H1 (cell line): ENCODE results near the gene SLFN5. TPM values are rescaled to one million over a fixed set of nuclear protein-coding genes. Genes with fewer than 3 reads are reported as not detected.

Experiments used
- CTCF ChIA-PET: fragments of 300-600 bp; sonication (Branson Sonifier 250); formaldehyde crosslinking; loops from one replicate; lab custom pipeline; 2021; ENCODE audit not compliant: partially characterized antibody; lab: Charles Lee
- POLR2A ChIA-PET: fragments of 300-600 bp; sonication (Branson Sonifier 250); formaldehyde crosslinking; loops from one replicate; lab custom pipeline; 2021; ENCODE audit warnings: inconsistent platforms; ENCODE audit not compliant: partially characterized antibody; lab: Charles Lee
- DNase-seq, 2 experiments: peaks; one replicate each; pipeline versions ENCODE4 v3.0.0 to v3.0.0-alpha.2; 2010 to 2022; ENCODE audit warnings: low spot score in 2 of 2, low read depth in 1 of 2, mixed read lengths in 1 of 2
- FAIRE-seq: peaks from 2 replicates; lab custom pipeline; 2011; peaks lifted over from hg19 to GRCh38; lab: Jason Lieb, UNC
- H2AFZ ChIP-seq: 2 replicates; pipeline ENCODE4 v1.8.1; 2012; ENCODE audit warnings: low read length, inconsistent platforms
- H2AK5ac ChIP-seq: 2 replicates; pipeline ENCODE4 v1.6.1; 2013; ENCODE audit warnings: low read depth, low read length
- H2BK120ac ChIP-seq: replicated peaks from 2 replicates; pipeline ENCODE3; 2013; ENCODE audit warnings: low read depth, low read length, inconsistent platforms
- H2BK12ac ChIP-seq: 2 replicates; pipeline ENCODE4 v1.6.1; 2013; ENCODE audit warnings: low read depth, low read length
- H2BK15ac ChIP-seq: 2 replicates; pipeline ENCODE4 v1.6.1; 2013; ENCODE audit warnings: low read length
- H2BK20ac ChIP-seq: 2 replicates; pipeline ENCODE4 v1.6.1; 2013; ENCODE audit warnings: low read length
- H2BK5ac ChIP-seq: 2 replicates; pipeline ENCODE4 v1.6.1; 2013; ENCODE audit warnings: low read depth, low read length
- H3K14ac ChIP-seq: 2 replicates; pipeline ENCODE4 v1.6.1; 2013; ENCODE audit warnings: inconsistent platforms; ENCODE audit not compliant: insufficient read length
- H3K18ac ChIP-seq: 2 replicates; pipeline ENCODE4 v1.6.1; 2013; ENCODE audit warnings: low read length; ENCODE audit errors: extremely low read depth
- H3K23ac ChIP-seq: 2 replicates; pipeline ENCODE4 v1.6.1; 2013; ENCODE audit warnings: inconsistent platforms; ENCODE audit not compliant: insufficient read length
- H3K23me2 ChIP-seq: 2 replicates; pipeline ENCODE4 v1.6.1; 2013; ENCODE audit warnings: low read depth, low read length
- H3K27ac ChIP-seq: 2 replicates; pipeline ENCODE4 v1.6.1; 2011; ENCODE audit warnings: low read depth, low read length, inconsistent platforms
- H3K27me3 ChIP-seq, 4 experiments: replicated peaks in 1 of 4; 1 replicate in 1 of 4; 2 replicates in 3 of 4; pipeline versions ENCODE4 v1.6.1 to v1.8.1; 2011 to 2013; ENCODE audit warnings: low read length in 3 of 4, mild to moderate bottlenecking in 3 of 4, inconsistent platforms in 2 of 4, mixed read lengths in 2 of 4, moderate library complexity in 1 of 4; ENCODE audit not compliant: control insufficient read depth in 3 of 4, insufficient read depth in 3 of 4; ENCODE audit errors: extremely low read depth in 1 of 4
- H3K36me3 ChIP-seq, 4 experiments: 2 replicates each; pipeline versions ENCODE4 v1.6.1 to v1.8.1; 2011 to 2013; ENCODE audit warnings: mild to moderate bottlenecking in 4 of 4, low read length in 3 of 4, moderate library complexity in 2 of 4, control low read depth in 1 of 4, inconsistent platforms in 1 of 4; ENCODE audit not compliant: insufficient read depth in 4 of 4, control insufficient read depth in 2 of 4
- H3K4ac ChIP-seq: replicated peaks from 2 replicates; pipeline ENCODE3; 2013; ENCODE audit warnings: low read length, low read depth, mixed read lengths, inconsistent platforms; ENCODE audit not compliant: insufficient read length
- H3K4me1 ChIP-seq, 4 experiments: replicated peaks in 1 of 4; 1 replicate in 1 of 4; 2 replicates in 3 of 4; pipeline versions ENCODE4 v1.6.1 to v1.8.1; 2011 to 2013; ENCODE audit warnings: low read length in 3 of 4, inconsistent platforms in 2 of 4, mixed read lengths in 1 of 4; ENCODE audit not compliant: insufficient read depth in 4 of 4, control insufficient read depth in 3 of 4
- H3K4me2 ChIP-seq, 2 experiments: 2 replicates each; pipeline versions ENCODE4 v1.6.1 to v1.8.1; 2011 to 2013; ENCODE audit warnings: low read depth in 2 of 2, low read length in 2 of 2, control low read depth in 1 of 2, inconsistent platforms in 1 of 2, mild to moderate bottlenecking in 1 of 2; ENCODE audit not compliant: insufficient read depth in 1 of 2
- H3K4me3 ChIP-seq, 4 experiments: fragments of 200-600, 300-600 bp in 1 of 4; sonication (generic), shearing (Covaris generic), sonication (Bioruptor Twin) in 1 of 4; 2 replicates each; pipeline versions ENCODE4 v1.5.1 to v1.8.1; 2011 to 2016; ENCODE audit warnings: low read length in 4 of 4, low read depth in 3 of 4, control low read depth in 2 of 4, inconsistent platforms in 2 of 4, mild to moderate bottlenecking in 2 of 4, mixed read lengths in 1 of 4, moderate library complexity in 1 of 4; ENCODE audit not compliant: insufficient read depth in 2 of 4; ENCODE audit errors: extremely low read depth in 1 of 4
- H3K56ac ChIP-seq: replicated peaks from 2 replicates; pipeline ENCODE3; 2013; ENCODE audit warnings: low read depth, mild to moderate bottlenecking, mixed read lengths, low read length, inconsistent platforms; ENCODE audit not compliant: insufficient read length
- H3K79me1 ChIP-seq: 2 replicates; pipeline ENCODE4 v1.6.1; 2013; ENCODE audit warnings: low read depth, low read length, control low read depth
- H3K79me2 ChIP-seq, 2 experiments: 2 replicates each; pipeline versions ENCODE4 v1.6.1 to v1.8.1; 2012 to 2013; ENCODE audit warnings: low read length in 2 of 2, mild to moderate bottlenecking in 2 of 2, inconsistent platforms in 1 of 2; ENCODE audit not compliant: insufficient read depth in 2 of 2, control insufficient read depth in 1 of 2
- H3K9ac ChIP-seq, 4 experiments: replicated peaks in 1 of 4; 1 replicate in 1 of 4; 2 replicates in 3 of 4; pipeline versions ENCODE4 v1.6.1 to v1.8.1; 2011 to 2013; ENCODE audit warnings: low read depth in 3 of 4, low read length in 3 of 4, control low read depth in 2 of 4, mild to moderate bottlenecking in 2 of 4, moderate library complexity in 2 of 4, inconsistent platforms in 1 of 4; ENCODE audit errors: extremely low read depth in 1 of 4
- H3K9me3 ChIP-seq, 2 experiments: 2 replicates each; pipeline versions ENCODE4 v1.6.1 to v1.8.1; 2012 to 2013; ENCODE audit warnings: mild to moderate bottlenecking in 2 of 2, moderate library complexity in 2 of 2, control low read depth in 1 of 2, inconsistent platforms in 1 of 2, low read depth in 1 of 2, low read length in 1 of 2, mixed read lengths in 1 of 2; ENCODE audit not compliant: insufficient read depth in 2 of 2
- H4K20me1 ChIP-seq, 2 experiments: replicated peaks in 1 of 2; 2 replicates each; pipeline versions ENCODE3 to v1.8.1; 2011 to 2013; ENCODE audit warnings: inconsistent platforms in 2 of 2, low read length in 2 of 2, mild to moderate bottlenecking in 1 of 2; ENCODE audit not compliant: insufficient read depth in 2 of 2, control insufficient read depth in 1 of 2
- H4K5ac ChIP-seq: 2 replicates; pipeline ENCODE4 v1.6.1; 2013; ENCODE audit warnings: low read length, low read depth, mixed read lengths, inconsistent platforms; ENCODE audit not compliant: insufficient read length
- H4K8ac ChIP-seq: 2 replicates; pipeline ENCODE4 v1.8.0; 2013; ENCODE audit warnings: mild to moderate bottlenecking, moderate library complexity, low read length, inconsistent platforms; ENCODE audit not compliant: insufficient read depth; ENCODE audit errors: extremely low read depth
- H4K91ac ChIP-seq: replicated peaks from 2 replicates; pipeline ENCODE3; 2013; ENCODE audit warnings: low read length, mixed read lengths, inconsistent platforms; ENCODE audit not compliant: insufficient read length
- BRCA1 ChIP-seq: IDR thresholded peaks from 2 replicates; pipeline ENCODE4 v1.6.1; 2012; ENCODE audit warnings: low read depth, low read length, improper control_type of control experiment
- CBX8 ChIP-seq: fragments of 300-800, 300-1000 bp; sonication (generic); IDR thresholded peaks from 2 replicates; pipeline ENCODE4 v1.7.1; 2016; ENCODE audit warnings: low read depth, low read length, borderline replicate concordance
- E2F6 ChIP-seq: IDR thresholded peaks from 2 replicates; pipeline ENCODE4 v1.6.1; 2012; ENCODE audit warnings: inconsistent platforms
- EP300 ChIP-seq, 2 experiments: IDR thresholded peaks; 1 replicate in 1 of 2; 2 replicates in 1 of 2; pipeline ENCODE4 v1.6.1; 2011 to 2012; ENCODE audit warnings: low read depth in 2 of 2, low read length in 2 of 2, mild to moderate bottlenecking in 2 of 2, borderline replicate concordance in 1 of 2, inconsistent platforms in 1 of 2, moderate library complexity in 1 of 2
- HDAC2 ChIP-seq, 2 experiments: fragments of 300-600 bp in 1 of 2; sonication (generic) in 1 of 2; IDR thresholded peaks; 2 replicates each; pipeline ENCODE4 v1.6.1; 2011 to 2012; ENCODE audit warnings: low read depth in 2 of 2, low read length in 2 of 2, mild to moderate bottlenecking in 2 of 2, moderate library complexity in 2 of 2, borderline replicate concordance in 1 of 2, inconsistent platforms in 1 of 2
- JUN ChIP-seq: IDR thresholded peaks from 2 replicates; pipeline ENCODE4 v1.6.1; 2011; ENCODE audit warnings: low read depth, mild to moderate bottlenecking, improper control_type of control experiment, low read length
- MAFK ChIP-seq: IDR thresholded peaks from 2 replicates; pipeline ENCODE4 v1.6.1; 2012; ENCODE audit warnings: low read depth, mild to moderate bottlenecking, improper control_type of control experiment, low read length
- SIRT6 ChIP-seq: IDR thresholded peaks from one replicate; pipeline ENCODE4 v1.7.1; 2012; ENCODE audit warnings: low read length, inconsistent platforms
- SIX5 ChIP-seq: IDR thresholded peaks from 2 replicates; pipeline ENCODE4 v1.6.1; 2011; ENCODE audit warnings: mild to moderate bottlenecking, low read depth, low read length
- WGBS, 2 experiments: shearing (Covaris generic) in 1 of 2; methylation state at CpG; one replicate each; pipeline versions ENCODE4 v1.1.6 to v1.1.7; 2013 to 2015; ENCODE audit warnings: low lambda C conversion rate in 2 of 2, mixed read lengths in 2 of 2, inconsistent platforms in 1 of 2, low coverage in 1 of 2, missing lambda C conversion rate in 1 of 2; ENCODE audit not compliant: insufficient replicate concordance in 2 of 2, insufficient coverage in 1 of 2, insufficient read length in 1 of 2; ENCODE audit errors: extremely low coverage in 1 of 2, missing lambda C conversion rate in 1 of 2; 5-methylcytosine and 5-hydroxymethylcytosine counted together
- polyA plus RNA-seq, 7 experiments: library from polyadenylated mRNA; depleted of rRNA in 3 of 7; stranded (reverse) in 5 of 7; unstranded in 2 of 7; fragments of >200 nt in 5 of 7; fragments of 200-250 nt in 2 of 7; gene quantifications; 1 replicate in 5 of 7; 2 replicates in 1 of 7; 4 replicates in 1 of 7; pipeline versions ENCODE4 v1.2.1 to v1.2.3, GENCODE V29; 2011 to 2013; ENCODE audit warnings: missing spikeins in 2 of 7, mixed read lengths in 2 of 7
- total RNA-seq: library from RNA; stranded (reverse); fragmentation: NEBNext Ultra II Directional; extraction: Animal tissue kit (Norgen Biotek cat#: 25700); gene quantifications from 2 replicates; pipeline ENCODE4 v1.2.1, GENCODE V29; 2021
- TF ChIP-seq, protein P1 (sequence below): IDR thresholded peaks from 2 replicates; pipeline ENCODE4 v1.6.1; 2011; ENCODE audit warnings: low read length, improper control_type of control experiment

SLFN5 gene
- total and polyA plus RNA-seq, 2 of the 8 experiments (the other 6 are each of a cell fraction or from before 2014, with no cell fraction given), result 0.86 to 3.0 TPM

DNA sequence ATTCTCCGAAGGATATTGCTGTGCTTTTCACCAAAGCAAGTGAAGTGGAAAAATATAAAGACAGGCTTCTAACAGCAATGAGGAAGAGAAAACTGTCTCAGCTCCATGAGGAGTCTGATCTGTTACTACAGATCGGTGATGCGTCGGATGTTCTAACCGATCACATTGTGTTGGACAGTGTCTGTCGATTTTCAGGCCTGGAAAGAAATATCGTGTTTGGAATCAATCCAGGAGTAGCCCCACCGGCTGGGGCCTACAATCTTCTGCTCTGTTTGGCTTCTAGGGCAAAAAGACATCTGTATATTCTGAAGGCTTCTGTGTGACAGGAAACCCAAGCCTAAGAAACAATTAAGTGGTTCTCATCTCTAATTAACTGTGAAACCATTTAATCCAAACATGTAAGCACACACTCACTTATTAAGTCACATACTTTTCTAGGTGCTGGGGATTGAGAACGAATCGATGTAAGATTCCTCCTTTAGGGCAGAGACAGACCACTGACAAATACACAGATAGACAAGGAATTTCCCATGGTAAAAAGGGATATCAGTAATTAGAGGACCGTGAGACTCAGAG lies 22.8 kb downstream of the SLFN5 start:
- Histone ChIP-seq H3K79me1 (no peaks in the 10 kb centered on the region), H4K5ac (no peak overlapping the region), H2BK12ac (no peak overlapping the region), H3K9me3 (no peaks in the 10 kb centered on the region), H3K27ac (no peak overlapping the region), H3K14ac (no peak overlapping the region), H3K9ac (no peak overlapping the region), H3K18ac (no peak overlapping the region), H3K4me3 (no peak overlapping the region), H3K27me3 (no peaks in the 10 kb centered on the region), H2BK5ac (no peak overlapping the region), H3K23ac (no peak overlapping the region), H4K8ac (no peak overlapping the region), H3K23me2 (no peaks in the 10 kb centered on the region), H2BK20ac (no peak overlapping the region), H2AK5ac (no peak overlapping the region), H3K4me2 (no peak overlapping the region), H3K4ac (no peak overlapping the region), H2BK120ac (no peak overlapping the region), H3K79me2 (no peaks in the 10 kb centered on the region), H2AFZ (no peak overlapping the region), H2BK15ac (no peak overlapping the region), H4K20me1 (no peaks in the 10 kb centered on the region), H3K56ac (no peak overlapping the region), H3K36me3 (no peaks in the 10 kb centered on the region), H4K91ac (no peak overlapping the region), H3K4me1 (no peaks in the 10 kb centered on the region)
- no peak for TF ChIP-seq SIRT6
- TF ChIP-seq SIX5, result no peak
- TF ChIP-seq MAFK, result no peak
- TF ChIP-seq HDAC2 (IDR thresholded peaks at IDR 0.05; ENCODE audit: borderline replicate concordance in 1 of 2, low read depth in 2 of 2, low read length in 2 of 2), result no peak
- no peak for TF ChIP-seq BRCA1
- no peak for TF ChIP-seq EP300 (IDR thresholded peaks at IDR 0.05; ENCODE audit: borderline replicate concordance in 1 of 2, low read depth in 2 of 2, low read length in 2 of 2)
- TF ChIP-seq, protein P1, sequence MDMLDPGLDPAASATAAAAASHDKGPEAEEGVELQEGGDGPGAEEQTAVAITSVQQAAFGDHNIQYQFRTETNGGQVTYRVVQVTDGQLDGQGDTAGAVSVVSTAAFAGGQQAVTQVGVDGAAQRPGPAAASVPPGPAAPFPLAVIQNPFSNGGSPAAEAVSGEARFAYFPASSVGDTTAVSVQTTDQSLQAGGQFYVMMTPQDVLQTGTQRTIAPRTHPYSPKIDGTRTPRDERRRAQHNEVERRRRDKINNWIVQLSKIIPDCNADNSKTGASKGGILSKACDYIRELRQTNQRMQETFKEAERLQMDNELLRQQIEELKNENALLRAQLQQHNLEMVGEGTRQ, result no peak
- no peak for TF ChIP-seq E2F6
- TF ChIP-seq CBX8, result no peak
- no peak for TF ChIP-seq JUN
- FAIRE-seq (no peak), DNase-seq (no peak)
- 86% methylated on average over 11 of the region's 11 CpGs; no CpG with 5 or more reads in 1 of the 2 experiments for WGBS, 2 experiments
- POLR2A ChIA-PET, result no interaction called here
- CTCF ChIA-PET, result no interaction called here
